CD8-positive, alpha-beta memory T cell (primary cell): ENCODE measurements around the gene TNIK. TPM values are rescaled to one million over a fixed set of nuclear protein-coding genes. Genes with fewer than 3 reads are reported as not detected.

Experiments used
- CTCF ChIA-PET: fragments of 350-600 bp; sonication (Branson Sonifier 250); formaldehyde crosslinking; loops from one replicate; lab custom pipeline; 2021; ENCODE audit warnings: antibody characterized with exemption; lab: Charles Lee
- POLR2A ChIA-PET: fragments of 350-600 bp; sonication (Branson Sonifier 250); formaldehyde crosslinking; loops from one replicate; lab custom pipeline; 2021; ENCODE audit warnings: antibody characterized with exemption; lab: Charles Lee
- DNase-seq, 5 donors: peaks; one replicate each; pipeline versions ENCODE4 v3.0.0 to v3.0.0-alpha.2; 2020 to 2022; ENCODE audit warnings: mixed read lengths in 1 of 5
- H3K27ac ChIP-seq: one replicate; pipeline ENCODE4 v1.7.0; 2013; ENCODE audit warnings: low read depth, mild to moderate bottlenecking, low read length, moderate library complexity
- H3K27me3 ChIP-seq: 2 replicates; pipeline ENCODE4 v1.7.0; 2013; ENCODE audit warnings: low read length, mild to moderate bottlenecking; ENCODE audit not compliant: insufficient read depth, poor library complexity, severe bottlenecking
- H3K36me3 ChIP-seq: 2 replicates; pipeline ENCODE4 v1.7.0; 2013; ENCODE audit warnings: mild to moderate bottlenecking, low read length, moderate library complexity; ENCODE audit not compliant: insufficient read depth
- H3K4me1 ChIP-seq: 2 replicates; pipeline ENCODE4 v1.7.0; 2013; ENCODE audit warnings: mild to moderate bottlenecking, low read length, moderate library complexity; ENCODE audit not compliant: insufficient read depth
- H3K4me3 ChIP-seq: 2 replicates; pipeline ENCODE4 v1.7.0; 2013; ENCODE audit warnings: mild to moderate bottlenecking, low read length
- H3K9me3 ChIP-seq: 2 replicates; pipeline ENCODE4 v1.7.0; 2013; ENCODE audit warnings: mild to moderate bottlenecking, low read length
- H3K27ac Mint-ChIP-seq, 8 donors: one replicate each; pipeline ENCODE4 v1.8.0; 2020 to 2021; ENCODE audit warnings: mixed read lengths in 8 of 8, mild to moderate bottlenecking in 6 of 8, inconsistent platforms in 3 of 8, moderate library complexity in 3 of 8
- H3K27me3 Mint-ChIP-seq, 2 donors: one replicate each; pipeline ENCODE4 v1.8.0; 2020 to 2021; ENCODE audit warnings: mixed read lengths in 2 of 2, mild to moderate bottlenecking in 1 of 2, moderate library complexity in 1 of 2
- H3K36me3 Mint-ChIP-seq, 3 donors: one replicate each; pipeline ENCODE4 v1.8.0; 2020 to 2021; ENCODE audit warnings: mixed read lengths in 3 of 3, inconsistent platforms in 1 of 3, mild to moderate bottlenecking in 1 of 3
- H3K4me1 Mint-ChIP-seq, 3 donors: one replicate each; pipeline ENCODE4 v1.8.0; 2020 to 2021; ENCODE audit warnings: mixed read lengths in 3 of 3, inconsistent platforms in 1 of 3, mild to moderate bottlenecking in 1 of 3
- H3K4me3 Mint-ChIP-seq, 7 donors: one replicate each; pipeline ENCODE4 v1.8.0; 2020 to 2021; ENCODE audit warnings: mixed read lengths in 7 of 7, mild to moderate bottlenecking in 6 of 7, moderate library complexity in 4 of 7, inconsistent platforms in 2 of 7
- H3K9me3 Mint-ChIP-seq, 5 donors: one replicate each; pipeline ENCODE4 v1.8.0; 2020 to 2022; ENCODE audit warnings: mixed read lengths in 5 of 5, mild to moderate bottlenecking in 3 of 5, moderate library complexity in 2 of 5, inconsistent platforms in 1 of 5
- polyA plus RNA-seq: library from polyadenylated mRNA; unstranded; fragments of 300-500 nt; fragmentation: Illumina TruSeq; gene quantifications from one replicate; pipeline ENCODE4 v1.2.3, GENCODE V29; 2021
- total RNA-seq, 2 experiments: library from RNA; stranded (reverse); gene quantifications; one replicate each; pipeline ENCODE4 v1.2.3, GENCODE V29; 2021

TNIK gene
- total and polyA plus RNA-seq, 3 experiments from 2014 or later = 15.9 to 19.2 (median 17.7) TPM

DNA sequence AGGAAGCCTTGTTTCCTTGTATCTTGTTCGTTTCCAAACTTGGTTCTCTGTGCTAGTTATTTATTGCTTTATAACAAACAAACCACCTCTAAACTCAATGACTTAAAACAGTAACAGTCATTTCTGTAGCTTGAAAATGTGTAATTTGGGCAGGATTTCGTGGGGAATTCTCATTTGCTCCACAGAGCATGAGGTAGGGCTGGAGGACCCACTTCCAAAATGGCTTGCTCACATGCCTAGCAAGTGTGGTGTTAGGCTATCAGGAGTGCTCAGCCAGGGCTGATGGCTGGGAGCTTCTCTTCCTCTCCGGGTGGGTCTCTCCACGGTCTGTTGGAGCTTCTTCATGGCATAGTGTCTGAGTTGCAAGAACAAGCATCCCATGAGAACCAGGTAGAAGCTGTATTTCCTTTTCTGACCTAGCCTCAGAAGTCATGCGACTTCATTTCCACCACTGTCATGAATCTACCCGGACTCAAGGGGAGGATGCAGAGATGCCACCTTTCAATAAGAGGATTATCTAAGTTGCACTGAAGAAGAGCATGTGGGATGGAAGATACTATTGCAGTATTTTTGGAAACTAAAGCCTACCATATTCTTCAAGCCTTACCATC, 8.2 kb upstream of the TNIK start:
- no peak for DNase-seq
- no peaks in the 10 kb centered on the region for H3K4me1 Mint-ChIP-seq
- peaks cover 0 to 2% (median 0%) of the 10 kb centered on the region in 3 donors for H3K36me3 Mint-ChIP-seq
- H3K27me3 ChIP-seq = no peaks in the 10 kb centered on the region
- H3K9me3 Mint-ChIP-seq = no peaks in the 10 kb centered on the region
- no peaks in the 10 kb centered on the region for H3K36me3 ChIP-seq
- H3K4me3 Mint-ChIP-seq = no peak overlapping the region
- no peak overlapping the region for H3K27ac Mint-ChIP-seq
- H3K27me3 Mint-ChIP-seq = peaks cover 0 to 3% of the 10 kb centered on the region in 2 donors
- no peaks in the 10 kb centered on the region for H3K9me3 ChIP-seq
- no peaks in the 10 kb centered on the region for H3K4me1 ChIP-seq
- CTCF ChIA-PET = no interaction called here
- H3K4me3 ChIP-seq = no peak overlapping the region
- POLR2A ChIA-PET = interaction anchor here (0.9 kb wide), 1 partner anchor 12 kb away, joined by 3 read pairs; no protein-coding TSS in a partner anchor
- H3K27ac ChIP-seq = no peak overlapping the region

DNA sequence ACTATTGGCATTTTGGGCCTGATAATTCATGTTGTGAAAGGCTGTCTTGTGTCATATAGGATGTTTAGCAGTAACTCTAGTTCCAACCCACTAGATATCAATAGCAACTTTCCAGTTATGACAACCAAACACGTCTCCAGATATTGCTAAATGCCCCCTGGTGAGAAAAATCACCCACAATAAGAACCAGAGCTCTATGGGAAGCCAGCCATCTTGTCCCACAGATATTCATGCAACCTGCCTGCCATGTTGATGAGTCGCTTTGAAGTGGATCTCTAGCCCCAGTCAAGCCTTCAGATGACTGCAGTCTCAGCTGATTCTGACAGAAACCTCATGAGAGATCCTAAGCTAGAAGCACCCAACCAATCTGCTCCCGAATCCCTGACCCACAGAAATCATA, 5.6 kb upstream of the TNIK start:
- Mint-ChIP-seq H3K4me1 (peaks cover 13 to 18% (median 16%) of the 10 kb centered on the region in 3 donors), H3K27me3 (no peaks in the 10 kb centered on the region), H3K27ac (no peak overlapping the region), H3K36me3 (peaks cover 0 to 7% (median 2%) of the 10 kb centered on the region in 3 donors), H3K9me3 (no peaks in the 10 kb centered on the region), H3K4me3 (peak overlapping the region in 1 of 7 donors; percentile 2)
- no peak for DNase-seq
- ChIA-PET CTCF (interaction anchor here (0.7 kb wide), 1 partner anchor 29 kb away, joined by 3 read pairs; no protein-coding TSS in a partner anchor), POLR2A (no interaction called here)
- Histone ChIP-seq H3K4me3 (no peak overlapping the region), H3K9me3 (no peaks in the 10 kb centered on the region), H3K27ac (no peak overlapping the region), H3K4me1 (peaks cover 16% of the 10 kb centered on the region), H3K36me3 (no peaks in the 10 kb centered on the region), H3K27me3 (no peaks in the 10 kb centered on the region)

DNA sequence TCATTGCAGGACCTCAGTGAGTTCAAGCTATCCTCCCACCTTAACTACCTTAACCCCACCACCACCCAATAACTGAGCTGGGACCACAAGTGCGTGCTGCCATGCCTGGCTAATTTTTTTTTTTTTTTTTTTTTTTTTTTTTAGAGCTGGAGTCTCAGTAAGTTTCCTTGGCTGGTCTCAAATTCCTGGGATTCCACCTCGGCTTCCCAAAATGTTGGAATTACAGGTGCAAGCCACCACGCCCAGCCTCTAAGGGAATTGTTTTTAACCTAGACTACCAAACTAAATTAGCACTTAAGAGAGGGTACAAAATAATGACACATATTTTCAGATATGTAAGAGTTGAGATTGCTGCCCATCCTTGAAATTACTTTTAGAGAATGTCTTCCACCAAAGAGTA, 4.3 kb upstream of the TNIK start:
- Mint-ChIP-seq H3K4me3 (peak overlapping the region in 1 of 7 donors; percentile 35), H3K4me1 (peaks cover 15 to 18% (median 16%) of the 10 kb centered on the region in 3 donors), H3K27me3 (peaks cover 0 to 2% of the 10 kb centered on the region in 2 donors), H3K9me3 (no peaks in the 10 kb centered on the region), H3K36me3 (peaks cover 0 to 17% (median 2%) of the 10 kb centered on the region in 3 donors), H3K27ac (no peak overlapping the region)
- no peaks in the 10 kb centered on the region for H3K27me3 ChIP-seq
- DNase-seq = no peak
- no peak overlapping the region for H3K4me3 ChIP-seq
- H3K27ac ChIP-seq = no peak overlapping the region
- no peaks in the 10 kb centered on the region for H3K36me3 ChIP-seq
- POLR2A ChIA-PET = interaction anchor here (0.6 to 0.7 kb wide), 3 partner anchors 8 to 217 kb away, joined by 3 read pairs; no protein-coding TSS in a partner anchor
- CTCF ChIA-PET = interaction anchor here (1.1 kb wide), 1 partner anchor 102 kb away, joined by 3 read pairs; no protein-coding TSS in a partner anchor
- H3K9me3 ChIP-seq = no peaks in the 10 kb centered on the region
- H3K4me1 ChIP-seq = peaks cover 16% of the 10 kb centered on the region

DNA sequence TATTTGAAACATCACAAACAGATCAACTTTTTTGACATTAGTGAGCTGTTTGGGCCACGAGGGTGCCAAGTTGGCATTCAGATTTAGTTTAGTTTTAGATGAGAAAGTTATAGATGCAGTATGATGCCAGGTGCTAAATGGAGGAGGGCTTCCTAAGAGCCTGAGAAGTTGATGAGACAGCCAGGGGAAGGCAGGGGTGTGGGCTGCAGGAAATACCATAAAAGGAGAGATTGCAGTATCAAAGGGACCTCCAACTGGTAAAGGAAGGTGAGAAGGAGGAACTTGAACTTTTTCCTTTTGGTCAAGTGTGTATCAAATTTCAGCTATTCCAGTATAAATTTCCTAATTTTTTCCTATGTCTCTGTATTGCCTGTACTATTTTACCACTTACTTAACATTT, 2.0 kb upstream of the TNIK start:
- peaks cover 21% of the 10 kb centered on the region for H3K4me1 ChIP-seq
- no peaks in the 10 kb centered on the region for H3K27me3 ChIP-seq
- H3K4me1 Mint-ChIP-seq = peaks cover 24 to 30% (median 25%) of the 10 kb centered on the region in 3 donors
- H3K27ac Mint-ChIP-seq = peak overlapping the region in 7 of 8 donors; percentile 10 to 94 (median 43)
- H3K36me3 Mint-ChIP-seq = peaks cover 0 to 30% (median 0%) of the 10 kb centered on the region in 3 donors
- H3K9me3 Mint-ChIP-seq = no peaks in the 10 kb centered on the region
- DNase-seq = peak in 2 of 5 donors; percentile 6 to 30
- H3K27me3 Mint-ChIP-seq = peaks cover 0 to 2% of the 10 kb centered on the region in 2 donors
- H3K4me3 ChIP-seq = no peak overlapping the region
- CTCF ChIA-PET = interaction anchor here (0.6 to 3.3 kb wide), 4 partner anchors 13 to 133 kb away, joined by 3 to 21 read pairs (median 6); no protein-coding TSS in a partner anchor
- POLR2A ChIA-PET = interaction anchor here (1.0 to 4.7 kb wide), 2 partner anchors 16 to 31 kb away, joined by 5 to 38 read pairs; no protein-coding TSS in a partner anchor
- peak overlapping the region; percentile 74 for H3K27ac ChIP-seq
- H3K4me3 Mint-ChIP-seq = peak overlapping the region; percentile 3 to 99 (median 94)
- H3K36me3 ChIP-seq = no peaks in the 10 kb centered on the region
- no peaks in the 10 kb centered on the region for H3K9me3 ChIP-seq

DNA sequence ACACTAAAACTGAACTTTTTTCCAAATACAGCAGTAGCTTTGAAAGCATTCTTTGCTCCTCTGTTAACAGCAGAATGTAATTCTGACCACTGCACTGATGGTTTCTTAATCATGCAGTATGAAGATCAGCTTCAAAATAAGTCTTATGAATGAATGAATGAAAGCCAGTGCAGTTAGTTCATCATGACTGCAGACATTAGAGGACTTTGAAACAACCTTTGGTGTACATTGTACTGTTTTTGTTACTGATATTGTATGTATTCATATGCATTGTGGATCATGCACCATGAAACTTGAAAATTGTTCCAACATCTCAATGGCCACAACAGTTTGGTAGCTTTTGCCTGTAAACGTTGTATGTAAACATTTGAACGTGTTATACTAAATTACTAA, 1.3 kb upstream of the TNIK start:
- peaks cover 24 to 37% (median 32%) of the 10 kb centered on the region in 3 donors for H3K4me1 Mint-ChIP-seq
- H3K27ac ChIP-seq = peak overlapping the region; percentile 74
- no peak for DNase-seq

DNA sequence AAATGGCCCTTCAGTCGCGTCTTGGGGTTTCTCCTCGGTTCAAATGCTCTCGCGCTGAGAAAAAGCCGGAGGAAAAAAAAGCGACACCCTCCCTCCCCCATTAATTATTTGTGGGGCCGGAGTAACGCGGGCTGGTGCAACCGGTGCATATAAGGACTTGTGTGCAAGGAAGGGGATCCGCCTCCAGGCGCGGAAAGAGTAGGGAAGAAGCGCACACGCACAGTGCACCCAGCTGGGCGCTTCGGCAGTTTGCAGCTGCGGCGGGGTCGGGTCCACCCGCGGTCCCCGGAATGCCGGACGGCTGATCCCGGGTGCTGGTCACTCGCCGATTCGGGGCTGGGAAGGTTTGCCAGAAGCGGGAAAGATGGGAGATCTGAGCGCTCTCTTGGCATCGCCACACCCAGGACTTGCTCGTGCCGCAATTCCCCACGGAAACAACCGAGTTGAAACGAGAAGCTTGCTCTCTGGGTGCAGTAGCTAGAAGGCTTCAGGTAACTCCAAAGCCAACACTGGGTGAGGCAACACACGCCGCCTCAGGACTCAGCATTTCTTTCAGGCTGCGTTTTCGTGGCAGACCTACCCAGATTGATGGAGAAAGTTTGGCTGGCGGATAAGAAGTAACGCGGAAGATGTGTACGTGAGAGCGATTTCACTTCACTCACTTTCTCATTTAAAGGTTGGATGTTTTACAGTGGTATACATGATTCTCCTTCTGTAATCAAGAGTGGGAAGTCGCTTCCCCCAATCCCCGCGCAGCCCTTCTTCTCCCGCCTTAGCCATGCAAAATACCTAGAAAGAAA, 720 bp upstream of the TNIK start:
- peak overlapping the region; percentile 74 for H3K27ac ChIP-seq
- peaks cover 0 to 2% of the 10 kb centered on the region in 2 donors for H3K27me3 Mint-ChIP-seq

More for the DNA sequence above, 1.3 kb upstream of the TNIK start:
- H3K9me3 ChIP-seq = no peaks in the 10 kb centered on the region
- Mint-ChIP-seq H3K27ac (peak overlapping the region; percentile 92 to 97 (median 94)), H3K36me3 (peaks cover 0 to 30% (median 0%) of the 10 kb centered on the region in 3 donors), H3K4me3 (peak overlapping the region; percentile 92 to 99 (median 94)), H3K9me3 (no peaks in the 10 kb centered on the region), H3K27me3 (peaks cover 0 to 2% of the 10 kb centered on the region in 2 donors)
- H3K4me1 ChIP-seq = peaks cover 28% of the 10 kb centered on the region
- CTCF ChIA-PET = interaction anchor here (1.0 to 3.3 kb wide), 10 partner anchors 15 to 553 kb away, joined by 3 to 21 read pairs (median 6); partner anchors contain the start of gene EIF5A2
- no peaks in the 10 kb centered on the region for H3K36me3 ChIP-seq
- H3K27me3 ChIP-seq = no peaks in the 10 kb centered on the region
- POLR2A ChIA-PET = interaction anchor here (0.6 to 4.7 kb wide), 6 partner anchors 15 to 192 kb away, joined by 3 to 38 read pairs (median 4); no protein-coding TSS in a partner anchor
- peak overlapping the region; percentile 75 for H3K4me3 ChIP-seq

DNA sequence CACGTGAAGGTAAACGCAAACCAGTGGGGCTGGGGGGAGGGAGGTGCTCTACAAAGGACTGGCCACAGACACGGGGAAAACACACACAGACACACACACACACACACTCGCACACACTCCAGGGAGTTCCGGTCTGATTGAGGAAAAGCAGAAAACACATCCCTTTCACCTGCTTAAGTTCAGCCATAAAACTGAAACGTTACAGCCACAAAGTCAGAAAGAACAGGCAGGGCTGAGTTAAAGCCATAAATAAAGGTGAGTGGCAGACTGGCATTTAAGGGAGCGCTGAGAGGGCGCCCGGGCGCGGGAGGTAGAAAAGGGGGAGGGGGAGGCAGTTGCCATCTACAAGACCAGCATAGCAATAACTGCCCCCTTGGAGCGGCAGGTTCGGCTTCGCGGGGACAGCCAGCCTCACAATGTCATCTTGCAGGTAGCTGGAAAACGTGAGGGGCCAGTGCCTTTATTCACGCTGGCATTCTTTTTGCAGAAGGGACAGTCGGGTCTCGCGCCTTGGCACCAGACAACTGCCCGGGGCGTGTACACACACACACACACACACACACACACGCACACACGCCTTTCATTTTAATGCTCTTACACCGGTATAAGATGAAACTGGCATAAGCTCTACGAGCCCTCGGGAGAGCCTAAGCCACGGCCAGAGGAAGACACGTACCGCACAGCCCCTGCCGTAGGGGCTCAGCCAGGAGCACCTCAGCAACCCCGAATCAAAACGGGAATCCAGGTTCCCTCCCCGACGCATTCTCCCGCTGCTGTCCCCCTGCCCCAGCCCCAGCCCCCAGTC, 866 bp downstream of the TNIK start:
- H3K4me3 Mint-ChIP-seq = peak overlapping the region; percentile 92 to 99 (median 94)
- Histone ChIP-seq H3K36me3 (no peaks in the 10 kb centered on the region), H3K9me3 (no peaks in the 10 kb centered on the region), H3K27me3 (no peaks in the 10 kb centered on the region), H3K4me3 (peak overlapping the region; percentile 75), H3K4me1 (peaks cover 44% of the 10 kb centered on the region), H3K27ac (peak overlapping the region; percentile 74)
- POLR2A ChIA-PET = interaction anchor here (0.5 to 4.7 kb wide), 5 partner anchors 12 to 326 kb away, joined by 4 to 38 read pairs (median 6); no protein-coding TSS in a partner anchor
- no peaks in the 10 kb centered on the region for H3K9me3 Mint-ChIP-seq
- peak; percentile 49 to 75 (median 60) for DNase-seq
- peaks cover 0 to 2% of the 10 kb centered on the region in 2 donors for H3K27me3 Mint-ChIP-seq
- peaks cover 24 to 57% (median 51%) of the 10 kb centered on the region in 3 donors for H3K4me1 Mint-ChIP-seq
- CTCF ChIA-PET = interaction anchor here (1.0 to 3.3 kb wide), 4 partner anchors 20 to 130 kb away, joined by 3 to 21 read pairs (median 9); no protein-coding TSS in a partner anchor
- H3K27ac Mint-ChIP-seq = peak overlapping the region; percentile 92 to 97 (median 96)
- H3K36me3 Mint-ChIP-seq = peaks cover 0 to 30% (median 0%) of the 10 kb centered on the region in 3 donors

More for the DNA sequence above, 720 bp upstream of the TNIK start:
- H3K4me3 Mint-ChIP-seq = peak overlapping the region; percentile 92 to 99 (median 94)
- peaks cover 24 to 43% (median 38%) of the 10 kb centered on the region in 3 donors for H3K4me1 Mint-ChIP-seq
- Histone ChIP-seq H3K9me3 (no peaks in the 10 kb centered on the region), H3K27me3 (no peaks in the 10 kb centered on the region), H3K36me3 (no peaks in the 10 kb centered on the region), H3K4me1 (peaks cover 34% of the 10 kb centered on the region), H3K4me3 (peak overlapping the region; percentile 75)
- H3K36me3 Mint-ChIP-seq = peaks cover 0 to 30% (median 0%) of the 10 kb centered on the region in 3 donors
- CTCF ChIA-PET = interaction anchor here (0.9 to 3.3 kb wide), 13 partner anchors 15 to 552 kb away, joined by 3 to 21 read pairs (median 3); partner anchors contain the start of gene EIF5A2
- peak overlapping the region; percentile 92 to 97 (median 94) for H3K27ac Mint-ChIP-seq
- POLR2A ChIA-PET = interaction anchor here (0.6 to 4.7 kb wide), 7 partner anchors 14 to 212 kb away, joined by 3 to 38 read pairs (median 3); no protein-coding TSS in a partner anchor
- H3K9me3 Mint-ChIP-seq = no peaks in the 10 kb centered on the region
- peak in 3 of 5 donors; percentile 17 to 53 (median 24) for DNase-seq
